Neural cell (in vitro differentiated cells): ENCODE results near the gene SLC34A1. TPM values are rescaled to one million over a fixed set of nuclear protein-coding genes. Genes with fewer than 3 reads are reported as not detected.
A peak's percentile ranks its signal among the peaks of the same experiment; 100 is the strongest.

ENCODE experiments used
- H2AFZ ChIP-seq: fragments of 200-600, 300-800 bp; sonication (generic), shearing (Covaris generic); 2 replicates; pipeline ENCODE4 v1.6.0; 2014; ENCODE audit warnings: low read depth, mild to moderate bottlenecking, antibody characterized with exemption, low read length, moderate library complexity
- H3F3A ChIP-seq: fragments of 200-600 bp; shearing (Covaris generic); 2 replicates; pipeline ENCODE4 v1.6.1; 2016; ENCODE audit warnings: mild to moderate bottlenecking, moderate library complexity, mixed read lengths, antibody characterized with exemption, low read length; ENCODE audit not compliant: insufficient read depth, poor library complexity, severe bottlenecking
- H3K27ac ChIP-seq: fragments of 200-600, 300-800 bp; sonication (generic), shearing (Covaris generic); 2 replicates; pipeline ENCODE4 v1.5.1; 2014; ENCODE audit warnings: mild to moderate bottlenecking, low read length, moderate library complexity
- H3K27me3 ChIP-seq: fragments of 300-800, 200-600 bp; sonication (generic), shearing (Covaris generic); 2 replicates; pipeline ENCODE4 v1.6.0; 2014; ENCODE audit warnings: mild to moderate bottlenecking, low read depth, low read length, moderate library complexity; ENCODE audit not compliant: insufficient read depth
- H3K36me3 ChIP-seq: fragments of 300-800, 200-600 bp; sonication (generic), shearing (Covaris generic); 2 replicates; pipeline ENCODE4 v1.5.1; 2014; ENCODE audit warnings: mild to moderate bottlenecking, antibody characterized with exemption, low read length, moderate library complexity; ENCODE audit not compliant: insufficient read depth
- H3K4me2 ChIP-seq: fragments of 300-800, 200-600 bp; sonication (generic), shearing (Covaris generic); 2 replicates; pipeline ENCODE4 v1.6.0; 2014; ENCODE audit warnings: mild to moderate bottlenecking, low read length
- H3K4me3 ChIP-seq: fragments of 300-800, 200-600 bp; sonication (generic), shearing (Covaris generic); 2 replicates; pipeline ENCODE4 v1.5.1; 2014; ENCODE audit warnings: mild to moderate bottlenecking, low read length, moderate library complexity
- H3K79me2 ChIP-seq: fragments of 200-600 bp; shearing (Covaris generic); replicated peaks from 2 replicates; pipeline ENCODE4 v1.6.0; 2014; ENCODE audit warnings: mild to moderate bottlenecking, low read length, moderate library complexity; ENCODE audit not compliant: insufficient read depth
- H3K9ac ChIP-seq: fragments of 300-800, 200-600 bp; sonication (generic), shearing (Covaris generic); 2 replicates; pipeline ENCODE4 v1.6.1; 2016; ENCODE audit warnings: mild to moderate bottlenecking, low read length, mixed read lengths
- H3K9me2 ChIP-seq: fragments of 200-600 bp; shearing (Covaris generic); 2 replicates; pipeline ENCODE4 v1.6.1; 2016; ENCODE audit warnings: mild to moderate bottlenecking, low read length, mixed read lengths; ENCODE audit not compliant: insufficient read depth
- H3K9me3 ChIP-seq: fragments of 200-600, 300-800 bp; sonication (generic), shearing (Covaris generic); 2 replicates; pipeline ENCODE4 v1.6.1; 2016; ENCODE audit warnings: mild to moderate bottlenecking, mixed run types, low read length, moderate library complexity, mixed read lengths
- H4K20me1 ChIP-seq: fragments of 200-600 bp; shearing (Covaris generic); 2 replicates; pipeline ENCODE4 v1.6.1; 2016; ENCODE audit warnings: mild to moderate bottlenecking, mixed run types; ENCODE audit not compliant: insufficient read depth
- CTCF ChIP-seq: fragments of 450-650 bp; IDR thresholded peaks from 2 replicates; pipeline ENCODE4 v1.5.1; 2014; ENCODE audit warnings: antibody characterized with exemption, mild to moderate bottlenecking, moderate library complexity; ENCODE audit not compliant: poor library complexity, severe bottlenecking
- EP300 ChIP-seq: fragments of 450-650 bp; conservative IDR thresholded peaks from 2 replicates; pipeline ENCODE4 v1.6.1; 2014; ENCODE audit warnings: antibody characterized with exemption, mild to moderate bottlenecking, moderate library complexity; ENCODE audit not compliant: poor library complexity, severe bottlenecking
- EZH2 ChIP-seq: fragments of 200-600, 300-800 bp; shearing (Covaris generic), sonication (generic); IDR thresholded peaks from 2 replicates; pipeline ENCODE4 v1.6.1; 2014; ENCODE audit warnings: antibody characterized with exemption, low read length, borderline replicate concordance, mild to moderate bottlenecking; ENCODE audit not compliant: insufficient read depth, poor library complexity, severe bottlenecking
- MXI1 ChIP-seq: fragments of 450-650 bp; conservative IDR thresholded peaks from 2 replicates; pipeline ENCODE4 v1.6.1; 2014; ENCODE audit warnings: antibody characterized with exemption, mild to moderate bottlenecking; ENCODE audit not compliant: poor library complexity, severe bottlenecking
- POLR2AphosphoS5 ChIP-seq: IDR thresholded peaks from 2 replicates; pipeline ENCODE4 v1.6.1; 2012
- RAD21 ChIP-seq: fragments of 450-650 bp; conservative IDR thresholded peaks from 2 replicates; pipeline ENCODE4 v1.6.1; 2014; ENCODE audit warnings: antibody characterized with exemption, mild to moderate bottlenecking, moderate library complexity
- SMC3 ChIP-seq: fragments of 450-650 bp; conservative IDR thresholded peaks from 2 replicates; pipeline ENCODE4 v1.6.1; 2014; ENCODE audit warnings: antibody characterized with exemption, mild to moderate bottlenecking, moderate library complexity; ENCODE audit not compliant: poor library complexity
- TAF1 ChIP-seq: IDR thresholded peaks from 2 replicates; pipeline ENCODE4 v1.6.1; 2012; ENCODE audit warnings: low read depth
- polyA plus RNA-seq: library from polyadenylated mRNA; depleted of rRNA; stranded (reverse); fragments of >200 nt; gene quantifications from 2 replicates; pipeline ENCODE4 v1.2.3, GENCODE V29; 2014
- TF ChIP-seq, protein P1 (sequence below): IDR thresholded peaks from 2 replicates; pipeline ENCODE4 v1.6.1; 2012; ENCODE audit warnings: borderline replicate concordance

The SLC34A1 gene
- polyA plus RNA-seq, 1 donor from 2014 or later = not detected

GRCh38 chr5:177366528-177367322 is 17.5 kb upstream of the SLC34A1 start:
- no peak overlapping the region for H2AFZ ChIP-seq
- no peaks in the 10 kb centered on the region for H4K20me1 ChIP-seq
- no peaks in the 10 kb centered on the region for H3K9me2 ChIP-seq
- no peaks in the 10 kb centered on the region for H3K9me3 ChIP-seq
- TF ChIP-seq POLR2AphosphoS5 = no peak
- TF ChIP-seq EZH2 = no peak
- no peak for TF ChIP-seq CTCF
- TF ChIP-seq, protein P1, sequence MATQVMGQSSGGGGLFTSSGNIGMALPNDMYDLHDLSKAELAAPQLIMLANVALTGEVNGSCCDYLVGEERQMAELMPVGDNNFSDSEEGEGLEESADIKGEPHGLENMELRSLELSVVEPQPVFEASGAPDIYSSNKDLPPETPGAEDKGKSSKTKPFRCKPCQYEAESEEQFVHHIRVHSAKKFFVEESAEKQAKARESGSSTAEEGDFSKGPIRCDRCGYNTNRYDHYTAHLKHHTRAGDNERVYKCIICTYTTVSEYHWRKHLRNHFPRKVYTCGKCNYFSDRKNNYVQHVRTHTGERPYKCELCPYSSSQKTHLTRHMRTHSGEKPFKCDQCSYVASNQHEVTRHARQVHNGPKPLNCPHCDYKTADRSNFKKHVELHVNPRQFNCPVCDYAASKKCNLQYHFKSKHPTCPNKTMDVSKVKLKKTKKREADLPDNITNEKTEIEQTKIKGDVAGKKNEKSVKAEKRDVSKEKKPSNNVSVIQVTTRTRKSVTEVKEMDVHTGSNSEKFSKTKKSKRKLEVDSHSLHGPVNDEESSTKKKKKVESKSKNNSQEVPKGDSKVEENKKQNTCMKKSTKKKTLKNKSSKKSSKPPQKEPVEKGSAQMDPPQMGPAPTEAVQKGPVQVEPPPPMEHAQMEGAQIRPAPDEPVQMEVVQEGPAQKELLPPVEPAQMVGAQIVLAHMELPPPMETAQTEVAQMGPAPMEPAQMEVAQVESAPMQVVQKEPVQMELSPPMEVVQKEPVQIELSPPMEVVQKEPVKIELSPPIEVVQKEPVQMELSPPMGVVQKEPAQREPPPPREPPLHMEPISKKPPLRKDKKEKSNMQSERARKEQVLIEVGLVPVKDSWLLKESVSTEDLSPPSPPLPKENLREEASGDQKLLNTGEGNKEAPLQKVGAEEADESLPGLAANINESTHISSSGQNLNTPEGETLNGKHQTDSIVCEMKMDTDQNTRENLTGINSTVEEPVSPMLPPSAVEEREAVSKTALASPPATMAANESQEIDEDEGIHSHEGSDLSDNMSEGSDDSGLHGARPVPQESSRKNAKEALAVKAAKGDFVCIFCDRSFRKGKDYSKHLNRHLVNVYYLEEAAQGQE = no peak
- TF ChIP-seq RAD21 = no peak
- TF ChIP-seq MXI1 = no peak
- no peak for TF ChIP-seq EP300
- no peak for TF ChIP-seq TAF1
- TF ChIP-seq SMC3 = no peak
- peaks cover 8% of the 10 kb centered on the region for H3K27me3 ChIP-seq
- H3K79me2 ChIP-seq = no peaks in the 10 kb centered on the region
- no peak overlapping the region for H3K9ac ChIP-seq
- no peak overlapping the region for H3K27ac ChIP-seq
- no peaks in the 10 kb centered on the region for H3K36me3 ChIP-seq
- no peaks in the 10 kb centered on the region for H3F3A ChIP-seq
- no peak overlapping the region for H3K4me2 ChIP-seq
- H3K4me3 ChIP-seq = peak overlapping the region; percentile 48

- Histone ChIP-seq H3K4me3 (peak overlapping the region; percentile 48), H3F3A (no peaks in the 10 kb centered on the region), H3K79me2 (no peaks in the 10 kb centered on the region), H3K4me2 (no peak overlapping the region), H3K9ac (no peak overlapping the region), H3K9me2 (no peaks in the 10 kb centered on the region), H3K36me3 (no peaks in the 10 kb centered on the region), H3K27ac (no peak overlapping the region), H3K27me3 (peaks cover 8% of the 10 kb centered on the region), H2AFZ (no peak overlapping the region), H3K9me3 (no peaks in the 10 kb centered on the region), H4K20me1 (no peaks in the 10 kb centered on the region)
- no peak for TF ChIP-seq RAD21
- TF ChIP-seq EP300 = no peak
These were observed 16.8 kb upstream of the SLC34A1 start for GRCh38 chr5:177367323-177367848.
